Caco-2 (cell line): ENCODE data around the gene PLD3. TPM values are rescaled to one million over a fixed set of nuclear protein-coding genes. Genes with fewer than 3 reads are reported as not detected.

Experiments used
- BruUV-seq: library from RNA; stranded (reverse); fragments of 400-500 nt; replicated peaks from 2 replicates; lab custom pipeline; 2021; lab: Mats Ljungman, UMichigan
- CTCF ChIA-PET: fragments of 300-600 bp; sonication (Branson Sonifier 250); formaldehyde crosslinking; loops from one replicate; lab custom pipeline; 2022; ENCODE audit warnings: antibody characterized with exemption; lab: Charles Lee
- POLR2A ChIA-PET: fragments of 300-600 bp; sonication (Branson Sonifier 250); formaldehyde crosslinking; loops from one replicate; lab custom pipeline; 2022; ENCODE audit warnings: antibody characterized with exemption; lab: Charles Lee
- DNase-seq, 2 experiments: peaks; one replicate each; pipeline versions ENCODE4 v3.0.0 to v3.0.0-alpha.2; 2020 to 2022
- H3K27me3 ChIP-seq: replicated peaks from 2 replicates; pipeline ENCODE4 v1.6.0; 2011; ENCODE audit warnings: low read length; ENCODE audit not compliant: control insufficient read depth, insufficient read depth
- H3K36me3 ChIP-seq: 2 replicates; pipeline ENCODE4 v1.5.1; 2011; ENCODE audit warnings: low read length; ENCODE audit not compliant: control insufficient read depth, insufficient read depth
- H3K4me1 ChIP-seq: fragments of 250-450 bp; sonication (Bioruptor Pico); 2 replicates; pipeline ENCODE4 v1.5.1; 2020; ENCODE audit warnings: mild to moderate bottlenecking
- H3K4me3 ChIP-seq: 2 replicates; pipeline ENCODE4 v1.5.1; 2011; ENCODE audit warnings: low read depth, mild to moderate bottlenecking, control low read depth, low read length
- H3K9me3 ChIP-seq: fragments of 250-450 bp; sonication (Bioruptor Pico); 2 replicates; pipeline ENCODE4 v1.5.1; 2020; ENCODE audit warnings: mild to moderate bottlenecking, moderate library complexity
- H3K27ac Mint-ChIP-seq: one replicate; pipeline ENCODE4 v1.8.0; 2022; ENCODE audit warnings: mixed read lengths; ENCODE audit not compliant: unreplicated experiment
- H3K27me3 Mint-ChIP-seq: one replicate; pipeline ENCODE4 v1.8.0; 2022; ENCODE audit warnings: mixed read lengths; ENCODE audit not compliant: insufficient read depth, unreplicated experiment
- H3K36me3 Mint-ChIP-seq: one replicate; pipeline ENCODE4 v1.8.0; 2022; ENCODE audit warnings: mild to moderate bottlenecking, mixed read lengths; ENCODE audit not compliant: insufficient read depth, unreplicated experiment
- H3K4me1 Mint-ChIP-seq: one replicate; pipeline ENCODE4 v1.8.0; 2022; ENCODE audit warnings: low read depth, mixed read lengths; ENCODE audit not compliant: unreplicated experiment
- H3K4me3 Mint-ChIP-seq: one replicate; pipeline ENCODE4 v1.8.0; 2022; ENCODE audit warnings: mild to moderate bottlenecking, moderate library complexity, mixed read lengths; ENCODE audit not compliant: unreplicated experiment
- H3K9me3 Mint-ChIP-seq: one replicate; pipeline ENCODE4 v1.8.0; 2022; ENCODE audit warnings: mixed read lengths; ENCODE audit not compliant: unreplicated experiment
- intact Hi-C: fragments of 100-400 bp; cut with micrococcal nuclease; formaldehyde crosslinking; loops from one replicate; pipeline ENCODE4 v1.10.0; 2022; ENCODE audit not compliant: unreplicated experiment
- total RNA-seq: library from RNA; stranded (reverse); gene quantifications from 2 replicates; pipeline ENCODE4 v1.2.3, GENCODE V29; 2022
- TF ChIP-seq, protein P1 (sequence below), 2 experiments: fragments of 200-600 bp in 1 of 2; IDR thresholded peaks; 1 replicate in 1 of 2; 2 replicates in 1 of 2; pipeline versions ENCODE4 v1.5.1 to v1.8.0; 2011 to 2022; ENCODE audit warnings: antibody characterized with exemption in 1 of 2, control low read depth in 1 of 2, inconsistent platforms in 1 of 2, low read depth in 1 of 2, low read length in 1 of 2, mild to moderate bottlenecking in 1 of 2, moderate library complexity in 1 of 2; ENCODE audit not compliant: insufficient read depth in 1 of 2, severe bottlenecking in 1 of 2, unreplicated experiment in 1 of 2

PLD3 gene
- total RNA-seq, 1 experiment from 2014 or later = 114 TPM

DNA sequence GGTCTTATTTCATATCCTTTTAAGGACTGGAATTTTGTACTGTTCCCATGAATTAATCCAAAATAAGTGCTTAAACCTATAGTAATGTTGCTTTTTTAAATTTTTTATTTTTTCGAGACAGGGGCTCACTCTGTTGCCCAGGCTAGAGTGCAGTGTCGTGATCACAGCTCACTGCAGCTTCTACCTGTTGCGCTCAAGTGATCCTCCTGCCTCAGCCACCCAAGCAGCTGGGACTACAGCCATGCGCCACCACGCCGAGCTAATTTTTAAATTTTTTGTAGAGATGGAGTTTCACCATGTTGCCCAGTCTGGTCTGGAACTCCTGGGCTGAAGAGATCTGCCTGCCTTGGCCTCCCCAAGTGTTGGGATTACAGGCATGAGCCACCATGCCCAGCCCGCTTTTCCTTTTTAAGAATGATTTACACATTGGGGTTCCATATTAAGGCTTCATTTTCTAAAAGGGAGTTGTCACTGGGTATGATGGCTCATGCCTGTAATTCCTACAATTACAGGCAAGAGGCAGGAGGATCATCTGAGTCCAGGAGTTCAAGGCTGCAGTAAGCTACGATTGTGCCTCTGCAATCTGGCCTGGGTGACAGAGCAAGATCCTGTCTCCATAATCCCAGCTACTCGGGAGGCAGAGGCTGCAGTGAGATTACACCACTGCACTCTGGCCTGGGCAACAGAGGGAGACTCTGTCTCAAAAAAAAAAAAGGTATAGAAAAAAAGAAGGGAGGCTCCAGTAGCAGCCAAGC lies 35.1 kb upstream of the PLD3 start:
- Histone ChIP-seq H3K4me1 (no peaks in the 10 kb centered on the region), H3K9me3 (no peaks in the 10 kb centered on the region), H3K4me3 (no peak overlapping the region), H3K27me3 (no peaks in the 10 kb centered on the region), H3K36me3 (no peaks in the 10 kb centered on the region)
- no peak overlapping the region for H3K4me3 Mint-ChIP-seq
- H3K27me3 Mint-ChIP-seq = no peaks in the 10 kb centered on the region
- peaks cover 5% of the 10 kb centered on the region for H3K36me3 Mint-ChIP-seq
- H3K27ac Mint-ChIP-seq = no peak overlapping the region
- peaks cover 7% of the 10 kb centered on the region for H3K4me1 Mint-ChIP-seq
- TF ChIP-seq, protein P1, sequence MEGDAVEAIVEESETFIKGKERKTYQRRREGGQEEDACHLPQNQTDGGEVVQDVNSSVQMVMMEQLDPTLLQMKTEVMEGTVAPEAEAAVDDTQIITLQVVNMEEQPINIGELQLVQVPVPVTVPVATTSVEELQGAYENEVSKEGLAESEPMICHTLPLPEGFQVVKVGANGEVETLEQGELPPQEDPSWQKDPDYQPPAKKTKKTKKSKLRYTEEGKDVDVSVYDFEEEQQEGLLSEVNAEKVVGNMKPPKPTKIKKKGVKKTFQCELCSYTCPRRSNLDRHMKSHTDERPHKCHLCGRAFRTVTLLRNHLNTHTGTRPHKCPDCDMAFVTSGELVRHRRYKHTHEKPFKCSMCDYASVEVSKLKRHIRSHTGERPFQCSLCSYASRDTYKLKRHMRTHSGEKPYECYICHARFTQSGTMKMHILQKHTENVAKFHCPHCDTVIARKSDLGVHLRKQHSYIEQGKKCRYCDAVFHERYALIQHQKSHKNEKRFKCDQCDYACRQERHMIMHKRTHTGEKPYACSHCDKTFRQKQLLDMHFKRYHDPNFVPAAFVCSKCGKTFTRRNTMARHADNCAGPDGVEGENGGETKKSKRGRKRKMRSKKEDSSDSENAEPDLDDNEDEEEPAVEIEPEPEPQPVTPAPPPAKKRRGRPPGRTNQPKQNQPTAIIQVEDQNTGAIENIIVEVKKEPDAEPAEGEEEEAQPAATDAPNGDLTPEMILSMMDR (IDR thresholded peaks at IDR 0.05; ENCODE audit: insufficient read depth in 1 of 2, low read depth in 1 of 2, low read length in 1 of 2, severe bottlenecking in 1 of 2, unreplicated experiment in 1 of 2) = no peak
- no TSS peak for BruUV-seq
- CTCF ChIA-PET = interaction anchor here (1.8 kb wide), 1 partner anchor 8 kb away, joined by 5 read pairs; no protein-coding TSS in a partner anchor
- no peak for DNase-seq
- no peaks in the 10 kb centered on the region for H3K9me3 Mint-ChIP-seq
- POLR2A ChIA-PET = no interaction called here
- intact Hi-C loops = no loop called here

DNA sequence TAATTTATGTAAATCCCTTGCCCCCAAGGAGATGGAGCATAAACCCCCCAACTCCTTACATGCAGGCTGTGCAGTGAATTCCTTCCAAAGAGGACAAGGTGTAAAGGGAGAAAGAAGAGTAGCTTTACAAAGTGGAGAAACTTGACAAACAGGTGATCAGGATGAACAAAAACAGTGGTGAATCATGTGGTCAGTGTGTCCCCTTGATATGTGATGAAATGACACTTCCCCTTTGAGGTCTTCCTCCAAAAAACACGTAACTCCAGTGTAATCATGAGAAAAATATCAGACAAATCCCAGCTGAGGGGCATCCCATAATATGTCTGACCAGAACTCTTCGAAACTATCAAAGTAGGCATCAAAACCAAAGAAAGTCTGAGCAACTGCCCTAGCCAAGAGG lies 33.8 kb upstream of the PLD3 start:
- H3K9me3 Mint-ChIP-seq = no peaks in the 10 kb centered on the region
- POLR2A ChIA-PET = no interaction called here

DNA sequence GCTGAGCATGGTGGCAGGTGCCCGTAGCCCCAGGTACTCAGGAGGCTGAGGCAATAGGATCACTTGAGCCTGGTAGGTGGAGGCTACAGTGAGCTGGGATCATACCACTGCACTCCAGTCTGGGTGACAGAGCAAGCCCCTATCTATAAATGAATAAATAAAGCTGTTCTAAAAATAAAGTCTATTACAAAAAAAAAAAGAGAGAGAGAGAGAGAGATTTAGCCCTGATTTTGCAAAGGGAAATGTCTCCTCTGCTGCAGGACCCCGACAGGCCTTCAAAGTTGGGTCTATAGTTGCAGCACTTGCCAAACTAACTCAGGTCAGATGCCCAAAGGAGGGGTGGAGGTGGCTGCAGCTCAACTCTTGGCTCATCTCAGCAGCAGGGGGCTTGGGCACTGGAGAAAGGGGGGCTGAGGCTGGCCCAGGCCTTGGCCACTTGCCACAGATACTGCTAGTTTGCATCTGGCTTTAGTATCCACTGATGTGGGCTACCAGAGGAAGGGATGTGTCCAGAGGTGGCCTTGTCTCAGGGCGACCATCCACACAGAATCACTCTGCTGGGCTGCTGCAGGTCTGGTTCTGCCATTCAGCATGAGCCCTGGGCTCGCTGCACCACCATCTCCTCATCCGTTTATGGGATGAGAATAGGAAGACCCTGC lies 32.6 kb upstream of the PLD3 start:
- Histone ChIP-seq H3K36me3 (no peaks in the 10 kb centered on the region), H3K27me3 (no peaks in the 10 kb centered on the region), H3K9me3 (no peaks in the 10 kb centered on the region), H3K4me1 (no peaks in the 10 kb centered on the region), H3K4me3 (no peak overlapping the region)
- H3K27ac Mint-ChIP-seq = no peak overlapping the region
- POLR2A ChIA-PET = no interaction called here
- no peaks in the 10 kb centered on the region for H3K27me3 Mint-ChIP-seq
- peaks cover 28% of the 10 kb centered on the region for H3K36me3 Mint-ChIP-seq
- CTCF ChIA-PET = no interaction called here
- intact Hi-C loops = no loop called here
- peaks cover 7% of the 10 kb centered on the region for H3K4me1 Mint-ChIP-seq
- no TSS peak for BruUV-seq
- no peak for DNase-seq
- no peak overlapping the region for H3K4me3 Mint-ChIP-seq
- TF ChIP-seq, protein P1 (IDR thresholded peaks at IDR 0.05; ENCODE audit: insufficient read depth in 1 of 2, low read depth in 1 of 2, low read length in 1 of 2, severe bottlenecking in 1 of 2, unreplicated experiment in 1 of 2) = no peak
- H3K9me3 Mint-ChIP-seq = no peaks in the 10 kb centered on the region

More for the DNA sequence above, 33.8 kb upstream of the PLD3 start:
- H3K4me3 ChIP-seq = no peak overlapping the region
- BruUV-seq = no TSS peak
- no peak for DNase-seq
- no peaks in the 10 kb centered on the region for H3K27me3 ChIP-seq
- no peaks in the 10 kb centered on the region for H3K36me3 ChIP-seq
- intact Hi-C loops = no loop called here
- no peaks in the 10 kb centered on the region for H3K27me3 Mint-ChIP-seq
- TF ChIP-seq, protein P1 (IDR thresholded peaks at IDR 0.05; ENCODE audit: insufficient read depth in 1 of 2, low read depth in 1 of 2, low read length in 1 of 2, severe bottlenecking in 1 of 2, unreplicated experiment in 1 of 2) = no peak
- CTCF ChIA-PET = interaction anchor here (1.8 kb wide), 1 partner anchor 9 kb away, joined by 5 read pairs; no protein-coding TSS in a partner anchor
- peaks cover 7% of the 10 kb centered on the region for H3K4me1 Mint-ChIP-seq
- H3K27ac Mint-ChIP-seq = no peak overlapping the region
- no peak overlapping the region for H3K4me3 Mint-ChIP-seq
- H3K4me1 ChIP-seq = no peaks in the 10 kb centered on the region
- peaks cover 15% of the 10 kb centered on the region for H3K36me3 Mint-ChIP-seq
- no peaks in the 10 kb centered on the region for H3K9me3 ChIP-seq
